HG03045 (cell line): Measurements from ENCODE around the gene TPSB2.
"Not testable (repeated sequence)": the region's sequence is repeated elsewhere in the genome, so short reads cannot be mapped to it uniquely, and the experiment has no call there.

ENCODE experiments used
- ATAC-seq: cut with Tn5 transposase; IDR thresholded peaks from one replicate; pipeline ENCODE4 v1.9.1; 2021; ENCODE audit warnings: mild to moderate bottlenecking, moderate library complexity; ENCODE audit not compliant: unreplicated experiment

Gene TPSB2

DNA sequence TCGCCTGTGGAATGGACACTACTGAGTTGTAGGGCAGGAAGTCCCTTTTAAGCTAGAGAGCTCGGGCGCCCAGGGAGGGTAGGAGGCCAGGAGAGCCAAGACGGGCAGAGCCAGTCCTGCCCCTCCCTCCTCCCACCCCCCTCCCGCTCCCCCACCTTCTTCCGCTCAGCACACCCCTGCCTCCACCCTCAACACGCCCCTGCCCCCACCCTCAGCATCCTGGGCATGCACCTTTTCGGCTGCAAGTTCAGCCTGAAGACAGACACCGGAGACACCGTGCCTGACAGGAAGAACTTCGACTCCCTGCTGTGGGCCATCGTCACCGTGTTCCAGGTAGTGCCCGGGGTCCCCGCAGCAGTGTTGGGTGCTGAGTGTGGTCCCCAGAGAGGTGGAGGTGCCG lies 23.2 kb downstream of the TPSB2 start:
- no peak for ATAC-seq

DNA sequence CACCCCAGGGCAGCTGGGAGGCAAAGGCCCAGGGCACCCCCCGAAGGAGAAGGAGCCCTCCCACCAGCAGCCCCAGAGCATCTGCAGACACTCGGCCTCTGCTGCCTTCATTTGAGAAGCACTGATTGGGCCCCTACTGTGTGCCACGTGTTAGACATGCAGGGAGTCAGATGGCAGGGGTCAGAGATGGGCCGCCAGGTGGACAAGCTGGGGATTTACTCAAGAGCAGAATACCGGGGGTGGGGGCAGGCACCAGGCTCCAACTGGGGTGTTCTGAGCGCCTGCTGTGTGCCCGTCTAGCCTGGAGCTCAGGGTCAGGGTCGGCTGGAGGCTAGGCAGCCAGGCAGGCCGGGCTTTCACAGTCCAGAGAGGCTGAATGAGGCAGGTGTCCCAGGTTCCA lies 23.7 kb downstream of the TPSB2 start:
- ATAC-seq, result no peak

DNA sequence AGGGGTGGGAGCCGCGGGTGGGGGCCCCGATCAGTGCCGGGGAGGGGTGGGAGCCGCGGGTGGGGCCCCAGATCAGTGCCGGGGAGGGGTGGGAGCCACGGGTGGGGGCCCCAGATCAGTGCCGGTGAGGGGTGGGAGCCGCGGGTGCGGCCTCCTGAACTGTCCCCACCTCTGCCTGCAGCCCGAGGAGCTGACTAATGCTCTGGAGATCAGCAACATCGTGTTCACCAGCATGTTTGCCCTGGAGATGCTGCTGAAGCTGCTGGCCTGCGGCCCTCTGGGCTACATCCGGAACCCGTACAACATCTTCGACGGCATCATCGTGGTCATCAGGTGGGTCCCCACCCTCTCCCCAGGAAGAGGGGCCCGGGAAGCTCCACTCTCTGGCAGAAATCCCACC lies 25.1 kb downstream of the TPSB2 start:
- ATAC-seq, result no peak

DNA sequence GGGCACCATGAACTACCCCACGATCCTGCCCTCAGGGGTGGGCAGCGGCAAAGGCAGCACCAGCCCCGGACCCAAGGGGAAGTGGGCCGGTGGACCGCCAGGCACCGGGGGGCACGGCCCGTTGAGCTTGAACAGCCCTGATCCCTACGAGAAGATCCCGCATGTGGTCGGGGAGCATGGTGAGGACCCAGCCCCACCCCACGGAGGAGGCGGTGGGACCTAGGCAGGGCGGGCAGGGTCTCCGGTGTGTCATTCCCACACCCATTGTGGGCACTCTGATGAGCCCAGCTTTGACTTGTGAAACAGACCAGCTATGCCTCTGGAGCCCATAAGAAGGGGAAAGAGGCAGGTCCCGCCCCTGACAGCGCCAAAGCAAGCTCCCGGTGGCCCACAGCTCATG lies 27.7 kb downstream of the TPSB2 start:
- no peak for ATAC-seq

DNA sequence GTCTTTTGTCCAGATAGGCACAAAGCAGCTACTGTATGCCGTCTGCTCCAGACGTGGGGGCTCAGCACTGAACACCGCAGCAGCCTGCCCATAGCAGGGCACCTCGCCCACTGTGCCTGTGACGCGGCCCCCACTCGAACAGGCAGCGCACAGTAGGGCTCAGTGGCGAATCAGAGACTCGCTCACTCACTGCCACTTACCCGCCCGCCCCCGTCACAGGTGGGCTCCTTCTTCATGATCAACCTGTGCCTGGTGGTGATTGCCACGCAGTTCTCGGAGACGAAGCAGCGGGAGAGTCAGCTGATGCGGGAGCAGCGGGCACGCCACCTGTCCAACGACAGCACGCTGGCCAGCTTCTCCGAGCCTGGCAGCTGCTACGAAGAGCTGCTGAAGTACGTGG lies 28.5 kb downstream of the TPSB2 start:
- ATAC-seq, result no peak

DNA sequence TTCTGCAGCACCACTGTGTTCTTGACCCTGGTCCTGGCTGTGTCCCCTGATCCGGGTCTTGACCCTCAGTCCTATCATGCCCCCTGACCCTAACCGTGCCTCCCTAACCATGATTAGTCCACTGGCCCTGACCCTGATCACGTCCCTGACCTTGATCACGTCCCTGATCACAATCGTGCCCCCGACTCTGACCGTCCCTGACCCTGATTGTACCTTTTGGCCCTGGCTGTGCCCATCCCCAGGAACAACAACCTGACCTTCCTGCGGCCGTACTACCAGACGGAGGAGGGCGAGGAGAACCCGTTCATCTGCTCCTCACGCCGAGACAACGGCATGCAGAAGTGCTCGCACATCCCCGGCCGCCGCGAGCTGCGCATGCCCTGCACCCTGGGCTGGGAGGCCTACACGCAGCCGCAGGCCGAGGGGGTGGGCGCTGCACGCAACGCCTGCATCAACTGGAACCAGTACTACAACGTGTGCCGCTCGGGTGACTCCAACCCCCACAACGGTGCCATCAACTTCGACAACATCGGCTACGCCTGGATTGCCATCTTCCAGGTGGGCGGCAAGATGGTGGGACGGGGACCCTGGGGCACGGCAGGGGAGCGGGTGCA lies 29.9 kb downstream of the TPSB2 start:
- no peak for ATAC-seq

DNA sequence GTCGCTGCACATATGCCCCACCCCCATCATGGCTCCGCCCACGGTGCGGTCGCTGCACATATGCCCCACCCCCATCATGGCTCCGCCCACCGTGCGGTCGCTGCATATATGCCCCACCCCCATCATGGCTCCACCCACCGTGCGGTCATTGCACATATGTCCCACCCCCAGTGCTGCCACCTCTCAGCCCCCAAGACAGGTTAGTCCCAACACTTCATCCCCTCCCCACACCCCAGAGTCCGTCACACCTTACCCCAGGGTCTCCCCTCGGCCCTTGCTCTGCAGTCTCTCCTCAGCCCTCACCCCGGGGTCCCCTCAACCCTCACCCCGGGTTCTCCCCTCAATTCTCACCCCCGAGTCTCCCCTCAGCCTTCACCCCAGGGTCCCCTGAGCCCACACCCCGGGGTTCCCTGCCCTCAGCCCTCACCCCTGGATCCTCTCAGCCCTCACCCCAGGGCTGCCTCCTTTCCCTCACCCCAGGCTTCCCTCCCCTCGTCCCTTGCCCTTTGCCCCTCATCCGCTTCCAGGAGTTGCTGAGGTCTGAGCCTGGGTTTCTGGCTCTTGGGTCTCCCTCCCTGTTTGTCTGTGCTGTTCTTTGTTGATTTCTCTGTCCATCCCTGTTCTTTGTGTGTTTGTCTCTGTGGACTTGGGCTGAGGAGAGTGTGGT lies 30.5 kb downstream of the TPSB2 start:
- ATAC-seq, result no peak

DNA sequence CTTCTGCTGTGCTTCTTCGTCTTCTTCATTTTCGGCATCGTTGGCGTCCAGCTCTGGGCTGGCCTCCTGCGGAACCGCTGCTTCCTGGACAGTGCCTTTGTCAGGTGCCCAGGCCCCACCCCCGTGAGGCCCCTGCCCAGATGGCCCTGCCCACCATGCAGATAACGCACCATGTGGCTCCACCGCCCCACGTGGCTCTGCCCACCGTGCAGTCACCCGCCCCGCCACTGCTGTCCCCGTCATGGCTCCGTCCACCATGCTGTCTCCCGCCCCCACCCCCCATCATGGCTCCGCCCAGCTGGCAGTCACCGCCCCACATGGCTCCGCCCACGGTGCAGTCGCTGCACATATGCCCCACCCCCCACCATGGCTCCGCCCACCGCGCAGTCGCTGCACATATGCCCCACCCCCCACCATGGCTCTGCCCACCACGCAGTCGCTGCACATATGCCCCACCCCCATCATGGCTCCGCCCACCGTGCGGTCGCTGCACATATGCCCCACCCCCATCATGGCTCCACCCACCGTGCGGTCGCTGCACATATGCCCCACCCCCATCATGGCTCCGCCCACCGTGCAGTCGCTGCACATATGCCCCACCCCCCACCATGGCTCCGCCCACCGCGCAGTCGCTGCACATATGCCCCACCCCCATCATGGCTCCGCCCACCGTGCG lies 31.2 kb downstream of the TPSB2 start:
- ATAC-seq, result not testable (repeated sequence)

DNA sequence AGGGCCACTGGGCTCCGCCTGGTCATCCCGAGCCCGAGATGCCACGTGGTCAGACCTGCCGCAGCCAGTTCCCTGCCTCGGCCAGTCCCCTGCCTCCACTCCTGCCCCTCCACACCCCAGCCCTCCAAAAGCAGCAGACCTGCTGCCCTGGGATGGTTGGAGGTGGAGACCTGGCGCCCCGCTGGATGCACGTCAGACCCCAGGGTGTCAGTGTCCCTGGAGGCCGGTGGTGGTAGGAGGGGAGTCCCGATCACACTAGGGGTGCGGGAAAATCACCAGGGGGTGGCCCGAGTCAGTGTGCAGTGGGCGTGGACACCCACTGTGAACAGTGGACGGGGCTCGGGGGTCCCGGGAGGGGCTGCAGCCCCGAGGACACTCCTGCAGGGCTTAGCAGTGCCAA lies 31.8 kb downstream of the TPSB2 start:
- ATAC-seq, result no peak

DNA sequence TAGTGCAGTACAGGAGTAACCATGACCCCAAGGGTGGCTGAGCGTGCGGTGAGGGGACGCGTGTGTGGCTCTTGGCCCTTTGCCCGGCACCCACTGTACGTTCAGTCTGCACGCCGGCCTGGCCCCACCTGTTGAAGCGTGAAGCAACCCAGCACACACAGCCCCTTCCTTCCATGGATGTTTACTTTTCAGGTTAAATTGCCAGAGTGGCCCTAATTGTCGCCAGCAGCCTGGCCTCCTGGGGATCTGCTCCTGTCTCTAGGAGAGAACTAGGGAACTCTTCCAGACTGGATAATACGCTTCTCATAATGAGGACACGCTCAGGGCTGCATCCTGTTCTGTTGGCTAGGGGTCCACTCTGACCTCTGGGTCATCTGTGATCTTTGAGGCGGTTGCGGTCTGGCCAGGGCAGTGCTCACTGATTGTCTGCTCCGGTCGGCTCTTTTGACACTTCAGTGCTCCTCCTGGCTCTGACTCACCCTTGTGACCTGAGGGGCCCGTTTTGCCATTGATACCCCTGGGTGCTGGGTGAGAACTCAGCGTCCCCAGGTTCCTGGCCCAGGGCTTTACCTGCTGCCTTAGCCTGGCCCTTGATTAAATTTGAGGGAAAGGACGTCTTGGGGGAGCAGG lies 32.6 kb downstream of the TPSB2 start:
- ATAC-seq, result no peak

DNA sequence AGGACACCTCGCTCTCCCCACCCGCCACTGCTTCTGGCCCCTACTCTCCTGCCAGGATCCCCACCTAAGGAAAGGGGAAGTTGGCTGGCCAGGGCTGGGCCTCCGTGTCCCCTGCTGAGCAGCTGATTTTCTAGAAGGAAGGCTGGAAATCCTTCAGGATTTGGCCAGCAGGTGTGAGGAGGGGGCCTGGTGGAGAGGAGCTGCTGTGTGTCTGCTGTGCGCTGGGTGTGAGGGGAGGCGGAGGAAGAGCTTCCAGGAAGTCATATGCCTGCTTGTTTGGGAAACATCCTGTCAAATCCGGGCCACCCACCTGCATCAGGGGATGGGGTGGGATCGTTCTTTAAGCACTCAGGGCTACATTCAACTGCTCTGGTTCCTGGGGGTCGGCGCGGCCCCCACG lies 33.5 kb downstream of the TPSB2 start:
- no peak for ATAC-seq

DNA sequence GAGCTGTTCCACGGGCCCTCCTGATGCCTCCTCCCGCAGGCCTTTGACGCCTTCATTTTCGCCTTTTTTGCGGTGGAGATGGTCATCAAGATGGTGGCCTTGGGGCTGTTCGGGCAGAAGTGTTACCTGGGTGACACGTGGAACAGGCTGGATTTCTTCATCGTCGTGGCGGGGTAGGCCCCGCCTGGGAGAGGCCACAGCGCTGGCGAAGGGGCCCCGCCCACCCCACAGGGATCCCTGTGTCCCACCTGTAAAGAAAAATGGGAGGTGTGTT lies 34.7 kb downstream of the TPSB2 start:
- ATAC-seq, result no peak

DNA sequence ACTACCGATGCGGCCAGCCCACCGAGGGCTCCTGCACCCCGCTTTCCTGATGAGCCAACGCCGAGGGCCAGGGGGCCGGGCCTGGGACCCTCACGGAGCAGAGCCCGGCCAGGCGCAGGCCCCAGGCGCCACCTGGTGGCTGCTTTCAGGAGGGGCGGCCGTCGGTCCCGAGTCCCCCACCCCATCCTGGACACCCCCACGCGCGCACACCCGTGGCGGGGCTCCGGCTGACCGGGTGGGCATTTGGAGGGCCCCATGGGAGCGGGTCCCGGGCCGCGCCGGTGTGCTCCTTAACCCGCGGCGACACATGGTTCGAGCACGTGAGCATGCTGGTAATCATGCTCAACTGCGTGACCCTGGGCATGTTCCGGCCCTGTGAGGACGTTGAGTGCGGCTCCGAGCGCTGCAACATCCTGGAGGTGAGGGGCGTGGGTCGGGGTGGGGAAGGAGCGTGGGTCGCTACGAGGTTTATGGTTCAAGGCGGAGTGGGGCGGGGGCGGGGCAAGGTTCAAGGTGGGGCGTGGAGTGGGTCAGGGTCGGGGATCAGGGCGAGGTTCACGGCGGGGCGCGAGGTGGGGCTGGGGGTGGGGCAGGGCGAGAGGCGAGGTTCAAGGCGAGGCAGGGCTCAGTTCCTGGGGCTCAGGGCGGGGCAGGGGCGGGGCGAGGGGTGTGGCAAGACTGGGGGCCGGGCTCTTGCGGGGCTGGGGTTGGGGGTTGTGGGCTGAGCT lies 35.2 kb downstream of the TPSB2 start:
- ATAC-seq, result no peak

DNA sequence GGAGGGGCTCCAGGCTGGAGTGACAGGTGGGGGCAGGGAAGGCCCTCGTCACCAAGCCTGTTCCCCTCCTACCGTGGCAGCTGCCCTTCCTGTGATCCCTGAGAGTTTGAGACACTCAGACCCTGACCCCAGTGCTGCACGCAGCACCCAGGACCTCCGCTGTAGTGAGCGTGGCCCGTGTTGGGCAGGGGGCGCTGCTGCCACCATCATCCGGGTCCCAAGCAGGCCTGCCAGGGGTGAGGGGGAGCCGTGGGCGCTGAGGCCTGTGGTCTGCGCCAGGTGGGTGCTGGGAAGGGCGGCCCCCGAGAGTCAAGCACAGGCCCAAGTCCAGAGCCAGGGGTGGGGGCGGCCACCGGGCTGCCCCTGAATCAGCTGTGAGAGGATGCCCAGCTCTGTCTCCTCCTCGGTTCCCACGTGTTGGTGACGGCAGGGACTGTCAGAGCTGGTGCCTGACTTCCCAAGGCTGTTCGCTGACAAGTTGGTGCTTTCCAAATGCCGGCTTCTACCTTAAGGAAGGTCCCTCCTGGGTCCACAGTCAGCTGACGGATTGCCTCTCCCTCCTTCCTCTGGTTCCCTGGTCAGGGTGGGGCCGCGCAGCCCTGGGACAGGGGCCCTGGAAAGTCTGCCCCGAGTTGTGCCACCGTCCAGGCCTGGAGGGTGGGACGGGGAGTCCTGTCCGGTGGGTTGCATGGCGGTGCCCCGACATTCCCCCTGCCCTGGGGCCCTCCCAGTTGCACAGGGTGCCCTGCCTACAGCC lies 36.0 kb downstream of the TPSB2 start:
- no peak for ATAC-seq

DNA sequence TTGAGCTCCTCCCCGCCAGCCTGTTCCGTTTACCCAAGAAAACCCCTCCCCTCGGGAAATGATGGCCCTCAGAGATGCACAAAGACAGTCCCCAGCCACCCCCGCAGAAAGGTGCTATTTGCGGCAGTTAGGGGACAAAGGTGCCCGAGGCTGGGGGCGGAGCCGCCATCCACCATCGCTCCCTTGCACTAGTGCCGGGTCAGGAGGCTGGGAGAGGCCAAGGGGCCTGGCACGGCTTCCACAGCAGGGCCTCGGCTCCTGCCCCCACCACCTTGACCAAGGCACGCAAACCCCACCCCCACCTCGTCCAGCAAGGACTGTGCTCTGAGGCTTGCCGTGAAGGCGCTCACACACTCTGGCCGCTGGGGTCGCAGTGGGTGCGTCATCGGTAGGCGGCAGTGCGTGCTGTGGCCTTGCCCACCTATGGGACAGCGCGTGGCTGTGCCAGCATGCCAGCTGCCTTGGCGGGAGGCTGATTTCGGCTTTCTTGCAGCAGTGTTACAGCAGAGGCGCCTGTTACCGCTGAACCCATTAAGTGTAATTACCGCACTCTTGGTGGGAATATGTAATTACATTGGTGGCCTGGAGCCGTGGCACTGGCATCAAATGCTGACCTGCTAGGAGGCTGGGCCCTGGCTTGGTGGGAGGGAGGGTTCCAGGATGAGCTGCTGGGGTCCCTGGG lies 36.7 kb downstream of the TPSB2 start:
- ATAC-seq, result no peak

DNA sequence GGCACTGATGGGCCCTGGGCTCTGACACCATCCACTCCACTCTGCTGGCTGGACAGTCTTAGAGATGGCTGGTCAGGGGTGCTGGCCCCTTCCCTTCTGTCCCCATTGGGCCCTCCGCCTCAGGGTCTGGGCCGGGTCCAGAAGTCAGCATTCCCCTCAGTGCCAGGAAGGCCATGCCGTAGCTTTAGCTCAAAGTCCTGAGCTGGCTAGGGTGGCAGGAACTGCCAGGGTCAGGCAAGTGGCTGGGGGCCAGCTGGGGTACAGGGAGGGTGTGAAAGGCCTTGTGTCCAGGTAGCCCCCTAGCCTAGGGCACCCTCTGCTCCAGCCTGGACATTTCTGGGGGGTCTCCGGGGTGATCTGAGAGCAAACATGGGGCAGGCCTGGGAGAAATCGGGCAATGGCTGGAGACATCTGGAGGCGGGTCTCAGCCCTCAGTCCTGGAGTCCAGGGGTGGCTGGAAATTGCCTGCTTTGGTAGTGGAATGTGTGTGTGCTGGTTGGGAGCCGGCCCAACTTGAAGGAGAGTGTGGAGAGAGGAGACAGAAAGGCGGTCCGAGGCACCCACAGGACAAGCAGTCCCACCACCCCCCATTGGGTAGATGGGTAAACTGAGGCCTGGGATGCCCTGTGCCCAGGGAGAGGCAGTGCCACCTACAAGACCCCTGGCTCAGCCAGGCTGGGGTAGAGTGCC lies 37.5 kb downstream of the TPSB2 start:
- ATAC-seq, result no peak

DNA sequence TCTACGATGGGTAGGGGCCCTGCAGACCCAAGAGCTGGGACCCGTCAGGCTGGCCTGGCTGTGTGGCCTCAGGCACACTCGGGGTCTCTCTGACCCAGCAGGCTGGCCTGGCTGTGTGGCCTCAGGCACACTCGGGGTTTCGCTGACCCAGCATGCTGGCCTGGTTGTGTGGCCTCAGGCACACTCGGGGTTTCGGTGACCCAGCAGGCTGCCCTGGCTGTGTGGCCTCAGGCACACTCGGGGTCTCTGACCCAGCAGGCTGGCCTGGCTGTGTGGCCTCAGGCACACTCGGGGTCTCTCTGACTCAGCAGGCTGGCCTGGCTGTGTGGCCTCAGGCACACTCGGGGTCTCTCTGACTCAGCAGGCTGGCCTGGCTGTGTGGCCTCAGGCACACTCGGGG lies 39.2 kb downstream of the TPSB2 start:
- ATAC-seq, result not testable (repeated sequence)

DNA sequence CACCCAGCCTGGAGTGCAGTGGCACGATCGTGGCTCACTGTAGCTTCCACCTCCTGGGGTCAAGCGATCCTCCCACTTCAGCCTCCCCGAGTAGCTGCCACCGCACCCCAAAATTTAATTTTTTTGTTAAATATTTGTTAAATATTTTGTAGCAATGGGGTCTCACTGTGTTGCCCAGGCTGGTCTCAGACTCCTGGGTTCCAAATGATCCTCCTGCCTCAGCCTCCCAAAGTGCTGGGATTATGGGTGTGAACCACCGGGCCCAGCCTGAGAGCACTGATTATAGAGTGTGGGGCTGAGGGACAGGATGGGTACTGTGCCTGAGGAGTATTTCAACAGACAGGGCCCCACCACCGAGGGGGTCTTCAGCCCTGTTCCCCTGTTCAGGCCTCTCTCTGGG lies 40.5 kb downstream of the TPSB2 start:
- ATAC-seq, result no peak

DNA sequence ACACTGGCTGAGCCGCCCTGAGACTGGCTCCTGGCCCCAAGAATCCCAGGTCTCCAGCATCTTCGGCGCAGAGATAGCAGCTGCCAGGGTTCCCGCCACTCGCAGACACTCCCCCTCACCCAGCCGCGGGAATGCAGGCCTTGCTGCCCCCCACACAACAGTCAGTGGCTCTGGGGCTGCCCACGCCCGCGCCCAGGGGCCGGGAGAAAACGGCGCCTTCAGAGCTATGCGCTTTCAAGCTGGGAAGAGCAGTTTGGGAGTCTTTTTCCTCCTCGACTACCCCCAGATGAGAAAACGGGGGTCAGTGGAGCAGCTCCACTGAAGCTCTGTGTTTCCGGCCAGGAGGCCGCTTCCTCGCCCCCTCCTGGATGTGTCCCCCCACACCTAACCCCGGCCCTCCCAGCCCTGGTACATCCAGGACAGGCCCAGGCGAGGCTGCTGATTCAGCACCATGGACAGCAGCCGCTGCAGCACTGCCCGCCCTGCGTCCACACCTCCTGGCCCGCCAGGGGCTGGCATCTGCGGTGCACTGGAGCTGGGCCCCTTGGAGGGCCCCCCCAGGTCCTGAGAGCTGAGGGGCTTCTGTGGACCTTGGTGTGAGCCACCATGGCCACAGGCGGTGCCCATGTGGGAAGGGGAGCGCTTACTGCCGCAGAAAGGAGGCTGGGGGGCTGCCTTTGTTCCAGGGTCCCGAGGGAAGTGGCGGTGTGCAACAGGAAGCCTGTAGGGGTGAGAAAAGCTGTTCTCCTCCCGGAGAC lies 41.4 kb downstream of the TPSB2 start:
- no peak for ATAC-seq
